Endothelial cell of umbilical vein (primary cell): ENCODE results near the gene ADAMTS17. TPM values are rescaled to one million over a fixed set of nuclear protein-coding genes. Genes with fewer than 3 reads are reported as not detected.

Experiments used
- BruUV-seq: library from RNA; stranded (reverse); fragments of 400-500 nt; replicated peaks from 2 replicates; lab custom pipeline; 2021; lab: Mats Ljungman, UMichigan
- CTCF ChIA-PET: fragments of 300-600, 350-600 bp; sonication (Branson Sonifier 250); formaldehyde crosslinking; loops from one replicate; lab custom pipeline; 2021; ENCODE audit warnings: antibody characterized with exemption, inconsistent platforms; lab: Charles Lee
- POLR2A ChIA-PET: fragments of 300-600, 350-600 bp; sonication (Branson Sonifier 250); formaldehyde crosslinking; loops from one replicate; lab custom pipeline; 2021; ENCODE audit warnings: antibody characterized with exemption, inconsistent platforms; lab: Charles Lee
- DNase-seq: peaks from one replicate; pipeline ENCODE4 v3.0.0-alpha.2; 2011; ENCODE audit warnings: low read depth, low spot score
- FAIRE-seq: peaks from 2 replicates; lab custom pipeline; 2011; peaks lifted over from hg19 to GRCh38; lab: Jason Lieb, UNC
- H2AFZ ChIP-seq: 2 replicates; pipeline ENCODE4 v1.6.0; 2012; ENCODE audit warnings: low read depth, low read length, control low read depth, inconsistent platforms
- H3K27ac ChIP-seq: 2 replicates; pipeline ENCODE4 v1.5.1; 2011; ENCODE audit warnings: low read depth, mild to moderate bottlenecking, control low read depth, low read length, moderate library complexity; ENCODE audit not compliant: insufficient read depth
- H3K27me3 ChIP-seq, 2 experiments: 2 replicates each; pipeline versions ENCODE4 v1.6.0 to v1.6.1; 2011; ENCODE audit warnings: low read length in 2 of 2, mixed read lengths in 1 of 2; ENCODE audit not compliant: control insufficient read depth in 2 of 2, insufficient read depth in 2 of 2
- H3K36me3 ChIP-seq, 2 experiments: 2 replicates in 1 of 2; 3 replicates in 1 of 2; pipeline ENCODE4 v1.5.1; 2011; ENCODE audit warnings: low read length in 2 of 2, mild to moderate bottlenecking in 1 of 2, moderate library complexity in 1 of 2; ENCODE audit not compliant: control insufficient read depth in 2 of 2, insufficient read depth in 2 of 2; ENCODE audit errors: extremely low read depth in 1 of 2
- H3K4me1 ChIP-seq: 3 replicates; pipeline ENCODE4 v1.5.1; 2011; ENCODE audit warnings: mild to moderate bottlenecking, low read length; ENCODE audit not compliant: control insufficient read depth, insufficient read depth; ENCODE audit errors: extremely low read depth
- H3K4me2 ChIP-seq: 2 replicates; pipeline ENCODE4 v1.6.1; 2011; ENCODE audit warnings: low read length, control low read depth, mixed read lengths; ENCODE audit not compliant: insufficient read depth
- H3K4me3 ChIP-seq, 3 experiments: fragments of 200-600 bp in 1 of 3; sonication (generic), shearing (Covaris generic) in 1 of 3; replicated peaks in 1 of 3; 2 replicates each; pipeline ENCODE4 v1.5.1; 2011 to 2016; ENCODE audit warnings: control low read depth in 3 of 3, low read length in 3 of 3, mild to moderate bottlenecking in 2 of 3, inconsistent platforms in 1 of 3, low read depth in 1 of 3, moderate library complexity in 1 of 3; ENCODE audit not compliant: insufficient read depth in 1 of 3
- H3K79me2 ChIP-seq: 2 replicates; pipeline ENCODE4 v1.6.0; 2012; ENCODE audit warnings: low read length, inconsistent platforms; ENCODE audit not compliant: control insufficient read depth, insufficient read depth
- H3K9ac ChIP-seq: replicated peaks from 2 replicates; pipeline ENCODE3; 2011; ENCODE audit warnings: low read length, control low read depth; ENCODE audit not compliant: insufficient read depth; ENCODE audit errors: extremely low read depth
- H3K9me1 ChIP-seq: replicated peaks from 3 replicates; pipeline ENCODE4 v1.6.0; 2011; ENCODE audit warnings: mild to moderate bottlenecking, low read length; ENCODE audit not compliant: control insufficient read depth, insufficient read depth; ENCODE audit errors: extremely low read depth
- H3K9me3 ChIP-seq: replicated peaks from 2 replicates; pipeline ENCODE4 v1.5.1; 2012; ENCODE audit warnings: low read length, inconsistent platforms; ENCODE audit not compliant: control insufficient read depth, insufficient read depth
- H4K20me1 ChIP-seq: replicated peaks from 2 replicates; pipeline ENCODE3; 2011; ENCODE audit warnings: mild to moderate bottlenecking, low read length; ENCODE audit not compliant: control insufficient read depth, insufficient read depth; ENCODE audit errors: extremely low read depth
- CTCF ChIP-seq, 2 donors: IDR thresholded peaks; 1 replicate in 1 of 2; 2 replicates in 1 of 2; pipeline ENCODE4 v1.5.1; 2011; ENCODE audit warnings: low read length in 2 of 2, mild to moderate bottlenecking in 2 of 2, moderate library complexity in 2 of 2, control low read depth in 1 of 2, inconsistent platforms in 1 of 2, low read depth in 1 of 2; ENCODE audit not compliant: insufficient read depth in 1 of 2; ENCODE audit errors: extremely low read depth in 1 of 2
- EZH2 ChIP-seq: IDR thresholded peaks from 2 replicates; pipeline ENCODE4 v1.6.1; 2012; ENCODE audit warnings: borderline replicate concordance, low read depth, mild to moderate bottlenecking, moderate library complexity, low read length, inconsistent platforms; ENCODE audit not compliant: severe bottlenecking
- FOS ChIP-seq: IDR thresholded peaks from 2 replicates; pipeline ENCODE4 v1.6.1; 2011; ENCODE audit warnings: mild to moderate bottlenecking, low read length, moderate library complexity, borderline replicate concordance; ENCODE audit not compliant: insufficient read depth
- GATA2 ChIP-seq: IDR thresholded peaks from 2 replicates; pipeline ENCODE4 v1.7.0; 2011; ENCODE audit warnings: low read depth, mild to moderate bottlenecking, moderate library complexity, mixed read lengths, low read length; ENCODE audit not compliant: insufficient read length, insufficient read depth
- JUN ChIP-seq: IDR thresholded peaks from 2 replicates; pipeline ENCODE4 v1.6.1; 2011; ENCODE audit warnings: borderline replicate concordance, low read depth; ENCODE audit not compliant: insufficient read length, insufficient read depth
- MAX ChIP-seq: IDR thresholded peaks from 2 replicates; pipeline ENCODE4 v1.6.1; 2011; ENCODE audit not compliant: insufficient read depth, insufficient read length
- MYC ChIP-seq: IDR thresholded peaks from one replicate; pipeline ENCODE4 v1.6.1; 2011; ENCODE audit warnings: mild to moderate bottlenecking, low read depth, low read length
- POLR2A ChIP-seq: IDR thresholded peaks from 2 replicates; pipeline ENCODE4 v1.6.1; 2012; ENCODE audit warnings: low read depth, mild to moderate bottlenecking, control low read depth, low read length
- POLR2AphosphoS5 ChIP-seq: IDR thresholded peaks from 2 replicates; pipeline ENCODE4 v1.6.1; 2012; ENCODE audit warnings: low read depth, mild to moderate bottlenecking, control low read depth, low read length, moderate library complexity; ENCODE audit not compliant: insufficient read depth
- dilution Hi-C: fragments of 300-500 bp; cut with MboI; formaldehyde crosslinking; loops from one replicate; pipeline ENCODE4 v1.15.0; 2019; ENCODE audit warnings: low sequenced_read_pairs; ENCODE audit not compliant: extremely low pct_ligation_motif_present
- intact Hi-C: fragments of 100-400 bp; cut with micrococcal nuclease; formaldehyde crosslinking; loops from one replicate; pipeline ENCODE4 v1.10.0; 2022
- polyA plus RNA-seq, 4 experiments: library from polyadenylated mRNA; depleted of rRNA in 3 of 4; stranded (reverse) in 3 of 4; unstranded in 1 of 4; fragments of >200 nt; gene quantifications; 2 replicates each; pipeline versions ENCODE4 v1.2.1 to v1.2.3, GENCODE V29; 2011 to 2012; ENCODE audit warnings: missing spikeins in 1 of 4
- total RNA-seq: library from RNA; stranded (reverse); gene quantifications from 2 replicates; pipeline ENCODE4 v1.2.3, GENCODE V29; 2021

The ADAMTS17 gene
- total and polyA plus RNA-seq, 2 donors (not counting 3 experiments of a cell fraction or from before 2014, with no cell fraction given) = 0.12 TPM; not detected in 1

GRCh38 chr15:99976000-99976399, 365.8 kb downstream of the ADAMTS17 start:
- H3K79me2 ChIP-seq = no peaks in the 10 kb centered on the region
- intact Hi-C loops = no loop called here
- no peak overlapping the region for H3K4me2 ChIP-seq
- H3K4me3 ChIP-seq = no peak overlapping the region
- no peaks in the 10 kb centered on the region for H4K20me1 ChIP-seq
- no peaks in the 10 kb centered on the region for H3K9me1 ChIP-seq
- no peak for FAIRE-seq
- no peak overlapping the region for H2AFZ ChIP-seq
- no peak for DNase-seq
- TF ChIP-seq JUN = no peak
- no peak for TF ChIP-seq CTCF (IDR thresholded peaks at IDR 0.05; ENCODE audit: extremely low read depth in 1 of 2, insufficient read depth in 1 of 2, low read depth in 1 of 2, low read length in 2 of 2)
- TF ChIP-seq MAX = no peak
- no peak for TF ChIP-seq GATA2
- no peak for TF ChIP-seq MYC
- no peak for TF ChIP-seq POLR2A
- TF ChIP-seq POLR2AphosphoS5 = no peak
- no peaks in the 10 kb centered on the region for H3K4me1 ChIP-seq
- no TSS peak for BruUV-seq
- POLR2A ChIA-PET = no interaction called here
- H3K9ac ChIP-seq = no peak overlapping the region
- H3K9me3 ChIP-seq = no peaks in the 10 kb centered on the region
- dilution Hi-C loops = no loop called here
- H3K27ac ChIP-seq = no peak overlapping the region
- CTCF ChIA-PET = no interaction called here
- H3K36me3 ChIP-seq = no peaks in the 10 kb centered on the region
- H3K27me3 ChIP-seq = no peaks in the 10 kb centered on the region

- TF ChIP-seq CTCF (IDR thresholded peaks at IDR 0.05; ENCODE audit: extremely low read depth in 1 of 2, insufficient read depth in 1 of 2, low read depth in 1 of 2, low read length in 2 of 2) (no peak), MYC (no peak), POLR2AphosphoS5 (no peak), JUN (no peak), EZH2 (no peak), GATA2 (no peak), POLR2A (no peak), FOS (no peak), MAX (no peak)
- ChIA-PET CTCF (no interaction called here), POLR2A (no interaction called here)
- H3K4me1 ChIP-seq = no peaks in the 10 kb centered on the region
- H3K9me1 ChIP-seq = no peaks in the 10 kb centered on the region
- H3K36me3 ChIP-seq = no peaks in the 10 kb centered on the region
- dilution Hi-C loops = no loop called here
- no peak overlapping the region for H3K9ac ChIP-seq
- H3K4me3 ChIP-seq = no peak overlapping the region
- no peak overlapping the region for H3K4me2 ChIP-seq
- H2AFZ ChIP-seq = no peak overlapping the region
- no TSS peak for BruUV-seq
- no peak overlapping the region for H3K27ac ChIP-seq
- DNase-seq (no peak), FAIRE-seq (no peak)
- H3K9me3 ChIP-seq = no peaks in the 10 kb centered on the region
- intact Hi-C loops = no loop called here
- no peaks in the 10 kb centered on the region for H3K79me2 ChIP-seq
- no peaks in the 10 kb centered on the region for H3K27me3 ChIP-seq
- no peaks in the 10 kb centered on the region for H4K20me1 ChIP-seq
These were observed 367.5 kb downstream of the ADAMTS17 start for GRCh38 chr15:99974246-99974645.
